HG03097 (cell line): ENCODE data around the gene WDR82.

Source experiments
- ATAC-seq: cut with Tn5 transposase; IDR thresholded peaks from one replicate; pipeline ENCODE4 v1.9.1; 2021; ENCODE audit not compliant: unreplicated experiment, low FRiP score

The WDR82 gene

GRCh38 chr3:52259448-52259847, 19.0 kb downstream of the WDR82 start:
- ATAC-seq, result no peak

- ATAC-seq, result no peak
Measured at GRCh38 chr3:52259035-52259434, 19.4 kb downstream of the WDR82 start.

GRCh38 chr3:52257911-52258310, 20.5 kb downstream of the WDR82 start:
- no peak for ATAC-seq

- no peak for ATAC-seq
Measured at GRCh38 chr3:52256622-52257021, 21.8 kb downstream of the WDR82 start.

GRCh38 chr3:52256159-52256558, 22.3 kb downstream of the WDR82 start:
- no peak for ATAC-seq

GRCh38 chr3:52254608-52255007, 23.8 kb downstream of the WDR82 start:
- ATAC-seq, result no peak

- peak; percentile 77 for ATAC-seq
Measured at GRCh38 chr3:52253314-52254304, 24.8 kb downstream of the WDR82 start.

GRCh38 chr3:52250122-52250521, 28.3 kb downstream of the WDR82 start:
- no peak for ATAC-seq

- ATAC-seq, result no peak
Measured at GRCh38 chr3:52249683-52250082, 28.8 kb downstream of the WDR82 start.

GRCh38 chr3:52248816-52249547, 29.5 kb downstream of the WDR82 start:
- ATAC-seq, result no peak

- ATAC-seq, result no peak
Measured at GRCh38 chr3:52248165-52248541, 30.3 kb downstream of the WDR82 start.

GRCh38 chr3:52247409-52248164, 30.9 kb downstream of the WDR82 start:
- no peak for ATAC-seq

GRCh38 chr3:52246728-52247408, 31.6 kb downstream of the WDR82 start:
- ATAC-seq, result no peak

- no peak for ATAC-seq
Measured at GRCh38 chr3:52246264-52246620, 32.2 kb downstream of the WDR82 start.

GRCh38 chr3:52245322-52246263, 32.9 kb downstream of the WDR82 start, which contains the start of gene PPM1M:
Gene PPM1M, plus strand, starts transcription at chr3:52245759. Its CDS starts 66 bp downstream, at chr3:52245825.
- peak; percentile 31 for ATAC-seq

GRCh38 chr3:52243791-52244628, 34.4 kb downstream of the WDR82 start:
- ATAC-seq, result no peak

GRCh38 chr3:52242039-52242438, 36.4 kb downstream of the WDR82 start:
- ATAC-seq, result no peak

- no peak for ATAC-seq
Measured at GRCh38 chr3:52240886-52241370, 37.5 kb downstream of the WDR82 start.
